SK-N-SH treated with all-trans-retinoic acid at 6 μM for 48 hours (cell line): Measurements from ENCODE around the gene ECEL1.

Experiments
- ATAC-seq: fragments of 200-7000 bp; cut with Tn5 transposase; 3 replicates; pipeline ENCODE4 v1.9.1; 2020; ENCODE audit warnings: mild to moderate bottlenecking, moderate library complexity
- ARNTL ChIP-seq: fragments of 450-650 bp; formaldehyde crosslinking; IDR thresholded peaks from 2 replicates; pipeline ENCODE4 v1.5.0; 2020; ENCODE audit warnings: low read depth, mild to moderate bottlenecking, moderate library complexity, borderline replicate concordance
- BACH2 ChIP-seq: fragments of 250-450 bp; sonication (Bioruptor Pico); IDR thresholded peaks from 2 replicates; pipeline ENCODE4 v1.9.0; 2021; ENCODE audit warnings: mild to moderate bottlenecking, borderline replicate concordance
- CREB5 ChIP-seq: fragments of 250-450 bp; sonication (Bioruptor Pico); IDR thresholded peaks from 2 replicates; pipeline ENCODE4 v1.5.1; 2020; ENCODE audit warnings: low read depth, mild to moderate bottlenecking, moderate library complexity
- CSDC2 ChIP-seq: fragments of 250-450 bp; sonication (Bioruptor Pico); IDR thresholded peaks from 2 replicates; pipeline ENCODE4 v1.5.0; 2020; ENCODE audit warnings: mild to moderate bottlenecking, moderate library complexity
- CSRNP3 ChIP-seq: fragments of 250-450 bp; sonication (Bioruptor Pico); IDR thresholded peaks from 2 replicates; pipeline ENCODE4 v1.5.1; 2021; ENCODE audit warnings: mild to moderate bottlenecking, moderate library complexity
- ESRRG ChIP-seq: fragments of 250-450 bp; sonication (Bioruptor Pico); IDR thresholded peaks from 2 replicates; pipeline ENCODE4 v1.6.1; 2021; ENCODE audit warnings: mild to moderate bottlenecking
- GLIS3 ChIP-seq: fragments of 250-450 bp; sonication (Bioruptor Pico); IDR thresholded peaks from 2 replicates; pipeline ENCODE4 v1.5.0; 2020; ENCODE audit warnings: mild to moderate bottlenecking, moderate library complexity
- ISL1 ChIP-seq: fragments of 250-450 bp; sonication (Bioruptor Pico); IDR thresholded peaks from 2 replicates; pipeline ENCODE4 v2.1.2; 2022; ENCODE audit warnings: mild to moderate bottlenecking, moderate library complexity
- OSR1 ChIP-seq: fragments of 250-450 bp; sonication (Bioruptor Pico); IDR thresholded peaks from 2 replicates; pipeline ENCODE4 v1.8.0; 2022; ENCODE audit warnings: moderate library complexity, mild to moderate bottlenecking, inconsistent platforms
- PATZ1 ChIP-seq: fragments of 250-450 bp; sonication (Bioruptor Pico); IDR thresholded peaks from 2 replicates; pipeline ENCODE4 v1.8.0; 2020; ENCODE audit warnings: mild to moderate bottlenecking, moderate library complexity, borderline replicate concordance
- POU6F1 ChIP-seq: fragments of 250-450 bp; sonication (Bioruptor Pico); IDR thresholded peaks from 2 replicates; pipeline ENCODE4 v1.8.0; 2021; ENCODE audit warnings: low read depth, mild to moderate bottlenecking, moderate library complexity, borderline replicate concordance
- PPARA ChIP-seq: fragments of 250-450 bp; sonication (Bioruptor Pico); IDR thresholded peaks from 2 replicates; pipeline ENCODE4 v1.5.0; 2020; ENCODE audit warnings: mild to moderate bottlenecking, borderline replicate concordance
- SNAI2 ChIP-seq: fragments of 250-450 bp; sonication (Bioruptor Pico); IDR thresholded peaks from 2 replicates; pipeline ENCODE4 v1.5.0; 2020; ENCODE audit warnings: mild to moderate bottlenecking, moderate library complexity
- TCF4 ChIP-seq: fragments of 250-450 bp; sonication (Bioruptor Pico); IDR thresholded peaks from 2 replicates; pipeline ENCODE4 v1.8.0; 2021; ENCODE audit warnings: mild to moderate bottlenecking, moderate library complexity, borderline replicate concordance
- ZC3H10 ChIP-seq: fragments of 250-450 bp; sonication (Bioruptor Pico); IDR thresholded peaks from 2 replicates; pipeline ENCODE4 v1.5.1; 2021; ENCODE audit warnings: mild to moderate bottlenecking, moderate library complexity
- ZFP3 ChIP-seq: fragments of 250-450 bp; sonication (Bioruptor Pico); IDR thresholded peaks from 2 replicates; pipeline ENCODE4 v1.5.0; 2020; ENCODE audit warnings: mild to moderate bottlenecking, moderate library complexity
- ZFP30 ChIP-seq: fragments of 450-650 bp; formaldehyde crosslinking; IDR thresholded peaks from 2 replicates; pipeline ENCODE4 v1.5.0; 2022; ENCODE audit warnings: mild to moderate bottlenecking, moderate library complexity
- ZNF565 ChIP-seq: fragments of 450-650 bp; formaldehyde crosslinking; conservative IDR thresholded peaks from 2 replicates; pipeline ENCODE4 v1.5.0; 2020; ENCODE audit warnings: low read depth, mild to moderate bottlenecking, moderate library complexity
- ZNF70 ChIP-seq: fragments of 450-650 bp; formaldehyde crosslinking; IDR thresholded peaks from 2 replicates; pipeline ENCODE4 v1.5.0; 2020; ENCODE audit warnings: mild to moderate bottlenecking, moderate library complexity
- ZNF8 ChIP-seq: fragments of 450-650 bp; formaldehyde crosslinking; IDR thresholded peaks from 2 replicates; pipeline ENCODE4 v1.5.0; 2020; ENCODE audit warnings: mild to moderate bottlenecking, moderate library complexity

The ECEL1 gene

GRCh38 chr2:232502911-232503808 is 15.5 kb upstream of the ECEL1 start (continued):
- no peak for TF ChIP-seq CREB5 (CRISPR knock-in tag)
- TF ChIP-seq ESRRG, result no peak

- TF ChIP-seq ZNF70 (no peak), CSDC2 (CRISPR knock-in tag) (no peak), BACH2 (CRISPR knock-in tag) (no peak), ZNF8 (no peak), ZC3H10 (CRISPR knock-in tag) (no peak), POU6F1 (CRISPR knock-in tag) (no peak), PPARA (CRISPR knock-in tag) (no peak), ZNF565 (CRISPR knock-in tag) (no peak), ZFP30 (CRISPR knock-in tag) (no peak), ZFP3 (CRISPR knock-in tag) (no peak), ARNTL (CRISPR knock-in tag) (no peak), OSR1 (CRISPR knock-in tag) (no peak)
- ATAC-seq, result no peak
These were observed 14.9 kb upstream of the ECEL1 start for GRCh38 chr2:232502511-232502910.

GRCh38 chr2:232501794-232502390 is 14.3 kb upstream of the ECEL1 start:
- TF ChIP-seq ZFP3 (CRISPR knock-in tag) (no peak), ZNF8 (no peak), CREB5 (CRISPR knock-in tag) (no peak), TCF4 (CRISPR knock-in tag) (no peak), ZNF565 (CRISPR knock-in tag) (no peak), ISL1 (CRISPR knock-in tag) (no peak)
- ATAC-seq, result no peak

- TF ChIP-seq CSRNP3 (CRISPR knock-in tag) (no peak), PATZ1 (CRISPR knock-in tag) (no peak), TCF4 (CRISPR knock-in tag) (no peak), ZFP3 (CRISPR knock-in tag) (no peak), SNAI2 (CRISPR knock-in tag) (no peak), ARNTL (CRISPR knock-in tag) (no peak), BACH2 (CRISPR knock-in tag) (no peak), ZNF8 (no peak), PPARA (CRISPR knock-in tag) (no peak), CREB5 (CRISPR knock-in tag) (no peak), ESRRG (no peak), POU6F1 (CRISPR knock-in tag) (no peak), GLIS3 (CRISPR knock-in tag) (no peak)
- ATAC-seq, result no peak
These were observed 13.7 kb upstream of the ECEL1 start for GRCh38 chr2:232501331-232501771.
